ENCODE results near the gene PHF8.
A peak's percentile ranks its signal among the peaks of the same experiment; 100 is the strongest.

PHF8 gene

GRCh38 chrX:54044126-54044876 is at the start of gene PHF8:
Gene PHF8, minus strand, starts transcription at chrX:54044473. Its CDS starts 1,745 bp downstream, at chrX:54042728.
- peak; percentile 93 for DNase-seq

GRCh38 chrX:54093571-54093970 is 49.3 kb upstream of the PHF8 start:
- DNase-seq = no peak

- no peak for DNase-seq
These were observed 48.9 kb upstream of the PHF8 start for GRCh38 chrX:54093159-54093558.

- no peak for DNase-seq
These were observed 46.6 kb upstream of the PHF8 start for GRCh38 chrX:54090880-54091279.

GRCh38 chrX:54089191-54089590 is 44.9 kb upstream of the PHF8 start:
- no peak for DNase-seq

GRCh38 chrX:54087661-54088060 is 43.4 kb upstream of the PHF8 start:
- no peak for DNase-seq

- no peak for DNase-seq
These were observed 41.4 kb upstream of the PHF8 start for GRCh38 chrX:54085666-54086065.

- DNase-seq = no peak
These were observed 32.6 kb upstream of the PHF8 start for GRCh38 chrX:54076903-54077302.

- DNase-seq = no peak
These were observed 30.6 kb upstream of the PHF8 start for GRCh38 chrX:54074826-54075225.

- no peak for DNase-seq
These were observed 23.5 kb upstream of the PHF8 start for GRCh38 chrX:54067766-54068165.

GRCh38 chrX:54066841-54067240 is 22.6 kb upstream of the PHF8 start:
- no peak for DNase-seq

- DNase-seq = no peak
These were observed 20.3 kb upstream of the PHF8 start for GRCh38 chrX:54064564-54064963.

- no peak for DNase-seq
These were observed 19.1 kb upstream of the PHF8 start for GRCh38 chrX:54063361-54063760.

GRCh38 chrX:54049801-54050200 is 5.5 kb upstream of the PHF8 start:
- no peak for DNase-seq

- DNase-seq = no peak
These were observed 4.1 kb upstream of the PHF8 start for GRCh38 chrX:54048412-54048811.

GRCh38 chrX:54045563-54046228 is 1.4 kb upstream of the PHF8 start:
- no peak for DNase-seq

GRCh38 chrX:54044877-54045338 is 635 bp upstream of the PHF8 start:
- DNase-seq = no peak

GRCh38 chrX:54043541-54044125 is 640 bp downstream of the PHF8 start:
- DNase-seq = peak; percentile 34

- no peak for DNase-seq
These were observed 1.2 kb downstream of the PHF8 start for GRCh38 chrX:54043056-54043455.

GRCh38 chrX:54042609-54043021 is 1.7 kb downstream of the PHF8 start:
- peak; percentile 39 for DNase-seq

GRCh38 chrX:54030329-54030728 is 13.9 kb downstream of the PHF8 start:
- DNase-seq = no peak

GRCh38 chrX:54029529-54030143 is 14.6 kb downstream of the PHF8 start:
- DNase-seq = no peak

GRCh38 chrX:54024350-54024749 is 19.9 kb downstream of the PHF8 start:
- DNase-seq = no peak

Measured in activated naive CD4-positive, alpha-beta T cell treated with anti-CD3 and anti-CD28 coated beads, Interleukin-2, amount 50 U/mL, for 16 hours (primary cell).